ENCODE results near the gene GFOD1. TPM values are rescaled to one million over a fixed set of nuclear protein-coding genes. Genes with fewer than 3 reads are reported as not detected.

GFOD1 gene
- total and polyA plus RNA-seq, 8 donors = 1.4 to 2.7 (median 2.1) TPM

GRCh38 chr6:13315896-13316295, 171.5 kb downstream of the GFOD1 start:
- Histone ChIP-seq H3K27me3 (no peaks in the 10 kb centered on the region), H3K9me3 (no peaks in the 10 kb centered on the region), H3K27ac (no peak overlapping the region), H3K4me3 (no peak overlapping the region), H3K4me1 (no peaks in the 10 kb centered on the region), H3K36me3 (peaks cover 0 to 42% (median 11%) of the 10 kb centered on the region in 3 donors)
- DNase-seq (no peak), ATAC-seq (no peak), FAIRE-seq (no peak)
- 93 to 96% methylated on average over 5 of the region's 5 CpGs for WGBS, 2 donors
- no peak for TF ChIP-seq CTCF (IDR thresholded peaks at IDR 0.05)
- intact Hi-C loops (cut with DNase I) = no loop called here

- Histone ChIP-seq H3K27ac (no peak overlapping the region), H3K4me3 (no peak overlapping the region), H3K9me3 (no peaks in the 10 kb centered on the region), H3K4me1 (no peaks in the 10 kb centered on the region), H3K27me3 (no peaks in the 10 kb centered on the region), H3K36me3 (peaks cover 0 to 40% (median 8%) of the 10 kb centered on the region in 3 donors)
- no peak for TF ChIP-seq CTCF (IDR thresholded peaks at IDR 0.05)
- ATAC-seq (no peak), FAIRE-seq (no peak), DNase-seq (no peak)
- intact Hi-C loops (cut with DNase I) = no loop called here
These were observed 172.6 kb downstream of the GFOD1 start for GRCh38 chr6:13314806-13315205.

- Histone ChIP-seq H3K36me3 (peaks cover 0 to 25% (median 8%) of the 10 kb centered on the region in 3 donors), H3K27ac (no peak overlapping the region), H3K4me1 (no peaks in the 10 kb centered on the region), H3K4me3 (no peak overlapping the region), H3K9me3 (no peaks in the 10 kb centered on the region), H3K27me3 (no peaks in the 10 kb centered on the region)
- WGBS, 2 donors = 30 to 50% methylated on average over 1 of the region's 1 CpG
- no peak for DNase-seq
- no peak for TF ChIP-seq CTCF (IDR thresholded peaks at IDR 0.05)
- intact Hi-C loops (cut with DNase I) = no loop called here
- no peak for ATAC-seq
- FAIRE-seq = no peak
These were observed 176.2 kb downstream of the GFOD1 start for GRCh38 chr6:13311155-13311554.

- intact Hi-C loops (cut with DNase I) = no loop called here
- Histone ChIP-seq H3K36me3 (peaks cover 0 to 31% (median 2%) of the 10 kb centered on the region in 3 donors), H3K4me3 (no peak overlapping the region), H3K27me3 (no peaks in the 10 kb centered on the region), H3K4me1 (no peaks in the 10 kb centered on the region), H3K9me3 (no peaks in the 10 kb centered on the region), H3K27ac (no peak overlapping the region)
- WGBS, 2 donors = 78 to 83% methylated on average over 1 of the region's 1 CpG
- no peak for ATAC-seq
- FAIRE-seq = no peak
- no peak for TF ChIP-seq CTCF (IDR thresholded peaks at IDR 0.05)
- DNase-seq = no peak
These were observed 179.1 kb downstream of the GFOD1 start for GRCh38 chr6:13308332-13308731.

Other genes with a start within 250 kb of the GFOD1 start
- 1 to 10 TPM; 3.3 to 8.4 (median 6.5) TPM for gene TBC1D7, start 159.1 kb downstream of the GFOD1 start, total RNA-seq
- gene TBC1D7, start 159.1 kb downstream of the GFOD1 start, polyA plus RNA-seq = 1 to 10 TPM; 6.4 to 7.8 TPM
- 1 to 10 TPM; 3.8 to 8.6 (median 4.7) TPM for gene SIRT5, start 87.0 kb upstream of the GFOD1 start, total RNA-seq
- 1 to 10 TPM; 4.6 to 8.0 TPM for gene SIRT5, start 87.0 kb upstream of the GFOD1 start, polyA plus RNA-seq
- gene NOL7, start 127.7 kb upstream of the GFOD1 start, total RNA-seq = 10 to 100 TPM; 22.9 to 35.3 (median 28.1) TPM
- gene NOL7, start 127.7 kb upstream of the GFOD1 start, polyA plus RNA-seq = 10 to 100 TPM; 22.7 to 40.3 TPM
- gene RANBP9, start 224.2 kb upstream of the GFOD1 start, total RNA-seq = 10 to 100 TPM; 13.3 to 22.2 (median 17.5) TPM
- gene RANBP9, start 224.2 kb upstream of the GFOD1 start, polyA plus RNA-seq = 10 to 100 TPM in 1 of 2 donors, 1 to 10 TPM in 1; 9.6 to 16.0 TPM